Measurements from ENCODE around the gene CACNB1.
"Not testable (repeated sequence)": the region's sequence is repeated elsewhere in the genome, so short reads cannot be mapped to it uniquely, and the experiment has no call there.

CACNB1 gene

GRCh38 chr17:39169518-39169917 lies 28.0 kb downstream of the CACNB1 start:
- DNase-seq (ENCODE audit: low spot score in 2 of 2) (no peak), ATAC-seq (ENCODE audit: low read depth) (no peak)
- H3K36me3 Mint-ChIP-seq = peaks cover 1% of the 10 kb centered on the region
- peaks cover 1% of the 10 kb centered on the region for H3K9me3 Mint-ChIP-seq
- H3K4me3 Mint-ChIP-seq = no peak overlapping the region
- peaks cover 33% of the 10 kb centered on the region for H3K27me3 Mint-ChIP-seq
- H3K27ac Mint-ChIP-seq = no peak overlapping the region
- H3K4me1 Mint-ChIP-seq = peaks cover 11% of the 10 kb centered on the region

- Mint-ChIP-seq H3K4me3 (no peak overlapping the region), H3K36me3 (peaks cover 1% of the 10 kb centered on the region), H3K27me3 (peaks cover 34% of the 10 kb centered on the region), H3K4me1 (peaks cover 12% of the 10 kb centered on the region), H3K9me3 (peaks cover 1% of the 10 kb centered on the region), H3K27ac (no peak overlapping the region)
- DNase-seq (ENCODE audit: low spot score in 2 of 2) (no peak), ATAC-seq (ENCODE audit: low read depth) (no peak)
Observed at GRCh38 chr17:39169101-39169500, 28.4 kb downstream of the CACNB1 start.

GRCh38 chr17:39168503-39168902 lies 29.0 kb downstream of the CACNB1 start:
- not testable (repeated sequence) for DNase-seq (ENCODE audit: low spot score in 2 of 2); ATAC-seq (ENCODE audit: low read depth); H3K4me3 Mint-ChIP-seq

GRCh38 chr17:39167476-39167875 lies 30.0 kb downstream of the CACNB1 start:
- Mint-ChIP-seq H3K9me3 (peaks cover 1% of the 10 kb centered on the region), H3K4me3 (no peak overlapping the region), H3K27me3 (peaks cover 27% of the 10 kb centered on the region), H3K36me3 (peaks cover 1% of the 10 kb centered on the region), H3K27ac (no peak overlapping the region), H3K4me1 (peaks cover 12% of the 10 kb centered on the region)
- ATAC-seq (ENCODE audit: low read depth) (peak; percentile 35), DNase-seq (ENCODE audit: low spot score in 2 of 2) (no peak)

More at GRCh38 chr17:39168503-39168902, 29.0 kb downstream of the CACNB1 start:
- not testable (repeated sequence) for H3K9me3 Mint-ChIP-seq, H3K36me3 Mint-ChIP-seq, H3K27ac Mint-ChIP-seq
- Mint-ChIP-seq H3K27me3 (peaks cover 31% of the 10 kb centered on the region), H3K4me1 (peaks cover 12% of the 10 kb centered on the region)

GRCh38 chr17:39166437-39167335 lies 30.8 kb downstream of the CACNB1 start:
- DNase-seq (ENCODE audit: low spot score in 2 of 2) = no peak
- peaks cover 12% of the 10 kb centered on the region for H3K4me1 Mint-ChIP-seq
- peaks cover 21% of the 10 kb centered on the region for H3K27me3 Mint-ChIP-seq
- peaks cover 1% of the 10 kb centered on the region for H3K9me3 Mint-ChIP-seq
- H3K4me3 Mint-ChIP-seq = peak overlapping the region; percentile 31
- peaks cover 1% of the 10 kb centered on the region for H3K36me3 Mint-ChIP-seq
- no peak overlapping the region for H3K27ac Mint-ChIP-seq
- ATAC-seq (ENCODE audit: low read depth) = no peak

GRCh38 chr17:39165841-39166349 lies 31.6 kb downstream of the CACNB1 start, which contains the start of gene ARL5C:
TSS of gene ARL5C (minus strand) at chr17:39166161. CDS start at chr17:39165760, 401 bp downstream.
- DNase-seq (ENCODE audit: low spot score in 2 of 2) (no peak), ATAC-seq (ENCODE audit: low read depth) (no peak)
- H3K4me3 Mint-ChIP-seq = peak within 1 kb of the TSS; percentile 84
- H3K9me3 Mint-ChIP-seq = peaks cover 1% of the 10 kb centered on the region
- H3K27ac Mint-ChIP-seq = no peak within 1 kb of the TSS
- peaks cover 1% of the 10 kb centered on the region for H3K36me3 Mint-ChIP-seq
- H3K27me3 Mint-ChIP-seq = peaks cover 21% of the 10 kb centered on the region
- peaks cover 12% of the 10 kb centered on the region for H3K4me1 Mint-ChIP-seq

- peaks cover 21% of the 10 kb centered on the region for H3K27me3 Mint-ChIP-seq
- H3K36me3 Mint-ChIP-seq = peaks cover 1% of the 10 kb centered on the region
- peak overlapping the region; percentile 84 for H3K4me3 Mint-ChIP-seq
- no peak for DNase-seq (ENCODE audit: low spot score in 2 of 2)
- no peak overlapping the region for H3K27ac Mint-ChIP-seq
- peaks cover 1% of the 10 kb centered on the region for H3K9me3 Mint-ChIP-seq
- peaks cover 12% of the 10 kb centered on the region for H3K4me1 Mint-ChIP-seq
- no peak for ATAC-seq (ENCODE audit: low read depth)
Observed at GRCh38 chr17:39165178-39165840, 32.2 kb downstream of the CACNB1 start.

GRCh38 chr17:39164675-39165143 lies 32.8 kb downstream of the CACNB1 start:
- H3K27ac Mint-ChIP-seq = no peak overlapping the region
- H3K4me3 Mint-ChIP-seq = peak overlapping the region; percentile 84

GRCh38 chr17:39161962-39162361 lies 35.5 kb downstream of the CACNB1 start:
- DNase-seq (ENCODE audit: low spot score in 2 of 2) (no peak), ATAC-seq (ENCODE audit: low read depth) (no peak)
- Mint-ChIP-seq H3K9me3 (no peaks in the 10 kb centered on the region), H3K27me3 (peaks cover 13% of the 10 kb centered on the region), H3K4me1 (peaks cover 6% of the 10 kb centered on the region), H3K36me3 (no peaks in the 10 kb centered on the region), H3K27ac (no peak overlapping the region), H3K4me3 (no peak overlapping the region)

More at GRCh38 chr17:39164675-39165143, 32.8 kb downstream of the CACNB1 start:
- Mint-ChIP-seq H3K27me3 (peaks cover 21% of the 10 kb centered on the region), H3K9me3 (peaks cover 1% of the 10 kb centered on the region), H3K4me1 (peaks cover 12% of the 10 kb centered on the region), H3K36me3 (peaks cover 1% of the 10 kb centered on the region)
- ATAC-seq (ENCODE audit: low read depth) (peak; percentile 86), DNase-seq (ENCODE audit: low spot score in 2 of 2) (peak; percentile 65 to 72)

GRCh38 chr17:39158623-39159022 lies 38.8 kb downstream of the CACNB1 start:
- H3K27me3 Mint-ChIP-seq = peaks cover 1% of the 10 kb centered on the region
- no peak for DNase-seq (ENCODE audit: low spot score in 2 of 2)
- no peak for ATAC-seq (ENCODE audit: low read depth)
- no peaks in the 10 kb centered on the region for H3K36me3 Mint-ChIP-seq
- no peaks in the 10 kb centered on the region for H3K9me3 Mint-ChIP-seq
- peaks cover 5% of the 10 kb centered on the region for H3K4me1 Mint-ChIP-seq
- H3K4me3 Mint-ChIP-seq = no peak overlapping the region
- H3K27ac Mint-ChIP-seq = no peak overlapping the region

GRCh38 chr17:39156491-39156890 lies 41.0 kb downstream of the CACNB1 start:
- H3K27ac Mint-ChIP-seq = no peak overlapping the region
- DNase-seq (ENCODE audit: low spot score in 2 of 2) (no peak), ATAC-seq (ENCODE audit: low read depth) (no peak)
- peaks cover 14% of the 10 kb centered on the region for H3K4me1 Mint-ChIP-seq
- H3K9me3 Mint-ChIP-seq = no peaks in the 10 kb centered on the region
- H3K36me3 Mint-ChIP-seq = no peaks in the 10 kb centered on the region
- peaks cover 2% of the 10 kb centered on the region for H3K27me3 Mint-ChIP-seq
- H3K4me3 Mint-ChIP-seq = no peak overlapping the region

GRCh38 chr17:39155654-39156053 lies 41.8 kb downstream of the CACNB1 start:
- H3K9me3 Mint-ChIP-seq = no peaks in the 10 kb centered on the region
- no peak overlapping the region for H3K4me3 Mint-ChIP-seq
- peaks cover 14% of the 10 kb centered on the region for H3K4me1 Mint-ChIP-seq
- DNase-seq (ENCODE audit: low spot score in 2 of 2) (no peak), ATAC-seq (ENCODE audit: low read depth) (no peak)
- no peak overlapping the region for H3K27ac Mint-ChIP-seq
- peaks cover 2% of the 10 kb centered on the region for H3K27me3 Mint-ChIP-seq
- H3K36me3 Mint-ChIP-seq = no peaks in the 10 kb centered on the region

GRCh38 chr17:39153599-39154051 lies 43.8 kb downstream of the CACNB1 start:
- Mint-ChIP-seq H3K4me3 (peak overlapping the region; percentile 99), H3K27me3 (peaks cover 16% of the 10 kb centered on the region), H3K4me1 (peaks cover 18% of the 10 kb centered on the region), H3K9me3 (no peaks in the 10 kb centered on the region), H3K36me3 (no peaks in the 10 kb centered on the region), H3K27ac (peak overlapping the region; percentile 99)
- DNase-seq (ENCODE audit: low spot score in 2 of 2) = peak; percentile 97 to 99
- peak; percentile 65 for ATAC-seq (ENCODE audit: low read depth)

Measured in memory B cell (primary cell).